Esophagus squamous epithelium (tissue), 5 donors: ENCODE measurements around the gene BRSK2. TPM values are rescaled to one million over a fixed set of nuclear protein-coding genes. Genes with fewer than 3 reads are reported as not detected.

ENCODE experiments used
- DNase-seq: peaks from one replicate; lab custom pipeline; 2025; lab: John Stamatoyannopoulos, UW
- H3K27ac ChIP-seq, 4 donors: fragments of 200-600 bp; sonication (generic); one replicate each; pipeline ENCODE4 v1.5.1; 2016 to 2019; ENCODE audit warnings: mild to moderate bottlenecking in 1 of 4
- H3K27me3 ChIP-seq, 4 donors: fragments of 200-600 bp; sonication (generic); 1 replicate in 3 of 4; 2 replicates in 1 of 4; pipeline versions ENCODE4 v1.5.1 to v1.6.0; 2017 to 2021; ENCODE audit warnings: antibody characterized with exemption in 1 of 4
- H3K36me3 ChIP-seq, 3 donors: fragments of 200-600 bp; sonication (generic); one replicate each; pipeline ENCODE4 v1.5.1; 2016 to 2019
- H3K4me1 ChIP-seq, 3 donors: fragments of 200-600 bp; sonication (generic); one replicate each; pipeline ENCODE4 v1.5.1; 2017 to 2019
- H3K4me3 ChIP-seq, 4 donors: fragments of 200-600 bp; sonication (generic); 1 replicate in 3 of 4; 2 replicates in 1 of 4; pipeline ENCODE4 v1.5.1; 2016 to 2019; ENCODE audit warnings: mild to moderate bottlenecking in 2 of 4, moderate library complexity in 1 of 4
- H3K9me3 ChIP-seq, 3 donors: fragments of 200-600 bp; sonication (generic); one replicate each; pipeline ENCODE4 v1.5.1; 2016 to 2019
- CTCF ChIP-seq, 6 experiments: fragments of 450-650 bp in 4 of 6; fragments of 200-600 bp in 2 of 6; sonication (generic) in 2 of 6; IDR thresholded peaks; one replicate each; pipeline ENCODE4 v1.5.1; 2016 to 2019; ENCODE audit warnings: antibody characterized with exemption in 6 of 6, mild to moderate bottlenecking in 4 of 6, moderate library complexity in 4 of 6
- POLR2A ChIP-seq, 4 donors: fragments of 450-650 bp; IDR thresholded peaks; one replicate each; pipeline ENCODE4 v1.6.1; 2017; ENCODE audit warnings: antibody characterized with exemption in 4 of 4, mild to moderate bottlenecking in 4 of 4, moderate library complexity in 3 of 4
- WGBS, 2 donors: methylation state at CpG; one replicate each; pipeline ENCODE4 v1.1.5; 2018; 5-methylcytosine and 5-hydroxymethylcytosine counted together
- intact Hi-C: fragments of 100-400 bp; cut with DNase I; formaldehyde crosslinking; loops from one replicate; pipeline ENCODE4 v1.15.0; 2022
- total RNA-seq, 4 donors: library from RNA; depleted of rRNA; stranded (reverse); fragments of >200 nt; gene quantifications; one replicate each; pipeline ENCODE4 v1.1.0, GENCODE V29; 2016
- donor health status: DM: yes; HTN: yes; CAD: no.

The BRSK2 gene
- total RNA-seq, 4 donors from 2014 or later, result 0.23 to 1.3 (median 0.35) TPM; not detected in 1

GRCh38 chr11:1377231-1377780 is 12.4 kb upstream of the BRSK2 start:
- Histone ChIP-seq H3K9me3 (no peaks in the 10 kb centered on the region), H3K4me1 (no peaks in the 10 kb centered on the region), H3K36me3 (no peaks in the 10 kb centered on the region), H3K27ac (no peak overlapping the region), H3K27me3 (peaks cover 0 to 29% (median 0%) of the 10 kb centered on the region in 4 donors), H3K4me3 (no peak overlapping the region)
- TF ChIP-seq POLR2A (IDR thresholded peaks at IDR 0.05), result no peak
- no peak for TF ChIP-seq CTCF (IDR thresholded peaks at IDR 0.05)
- intact Hi-C loops, result no loop called here
- DNase-seq, result no peak
- WGBS, 2 donors, result 58 to 75% methylated on average over 14 of the region's 14 CpGs

- intact Hi-C loops, result no loop called here
- Histone ChIP-seq H3K36me3 (no peaks in the 10 kb centered on the region), H3K27me3 (peaks cover 0 to 15% (median 0%) of the 10 kb centered on the region in 4 donors), H3K9me3 (no peaks in the 10 kb centered on the region), H3K4me1 (peaks cover 7 to 12% (median 10%) of the 10 kb centered on the region in 3 donors), H3K4me3 (no peak overlapping the region), H3K27ac (no peak overlapping the region)
- 56 to 65% methylated on average over 6 to 7 of the region's 10 CpGs for WGBS, 2 donors
- no peak for TF ChIP-seq POLR2A (IDR thresholded peaks at IDR 0.05)
- DNase-seq, result no peak
Observed at GRCh38 chr11:1381793-1382425, 7.8 kb upstream of the BRSK2 start.

- H3K27me3 ChIP-seq, result peaks cover 0 to 18% (median 0%) of the 10 kb centered on the region in 4 donors
- H3K9me3 ChIP-seq, result no peaks in the 10 kb centered on the region
- H3K27ac ChIP-seq, result peak overlapping the region in 3 of 4 donors; percentile 52 to 86 (median 72)
- intact Hi-C loops, result no loop called here
- no peak for DNase-seq
- H3K36me3 ChIP-seq, result no peaks in the 10 kb centered on the region
- WGBS, 2 donors, result 70 to 75% methylated on average over 8 to 13 of the region's 23 CpGs
- peak overlapping the region in 2 of 4 donors; percentile 58 to 68 for H3K4me3 ChIP-seq
- no peak for TF ChIP-seq POLR2A (IDR thresholded peaks at IDR 0.05)
- TF ChIP-seq CTCF (IDR thresholded peaks at IDR 0.05), result no peak
- H3K4me1 ChIP-seq, result peaks cover 7 to 12% (median 10%) of the 10 kb centered on the region in 3 donors
Observed at GRCh38 chr11:1382429-1382828, 7.3 kb upstream of the BRSK2 start.

GRCh38 chr11:1382831-1383607 is 6.7 kb upstream of the BRSK2 start:
- TF ChIP-seq POLR2A (IDR thresholded peaks at IDR 0.05) (no peak), CTCF (IDR thresholded peaks at IDR 0.05) (no peak)

GRCh38 chr11:1384199-1384970 is 5.3 kb upstream of the BRSK2 start:
- TF ChIP-seq CTCF (IDR thresholded peaks at IDR 0.05), result no peak
- TF ChIP-seq POLR2A (IDR thresholded peaks at IDR 0.05), result no peak
- peaks cover 0 to 37% (median 4%) of the 10 kb centered on the region in 4 donors for H3K27me3 ChIP-seq
- no peaks in the 10 kb centered on the region for H3K36me3 ChIP-seq
- no peaks in the 10 kb centered on the region for H3K9me3 ChIP-seq
- H3K27ac ChIP-seq, result no peak overlapping the region
- WGBS, 2 donors, result 63 to 72% methylated on average over 15 to 18 of the region's 21 CpGs
- intact Hi-C loops, result no loop called here
- H3K4me1 ChIP-seq, result peaks cover 15 to 23% (median 17%) of the 10 kb centered on the region in 3 donors
- DNase-seq, result no peak
- H3K4me3 ChIP-seq, result no peak overlapping the region

More at GRCh38 chr11:1382831-1383607, 6.7 kb upstream of the BRSK2 start:
- peak overlapping the region; percentile 52 to 86 (median 67) for H3K27ac ChIP-seq
- H3K9me3 ChIP-seq, result no peaks in the 10 kb centered on the region
- peak overlapping the region; percentile 29 to 68 (median 56) for H3K4me3 ChIP-seq
- H3K4me1 ChIP-seq, result peaks cover 7 to 12% (median 10%) of the 10 kb centered on the region in 3 donors
- intact Hi-C loops, result no loop called here
- WGBS, 2 donors, result 0 to 4% methylated on average over 4 to 6 of the region's 56 CpGs
- peaks cover 0 to 23% (median 0%) of the 10 kb centered on the region in 4 donors for H3K27me3 ChIP-seq
- no peak for DNase-seq
- H3K36me3 ChIP-seq, result no peaks in the 10 kb centered on the region
